K562 (cell line): Measurements from ENCODE around the gene OSBPL10.

Source experiments
- CBX5 ChIP-seq: IDR thresholded peaks from 2 replicates; pipeline ENCODE4 v1.6.1; 2014; ENCODE audit warnings: low read depth, borderline replicate concordance
- CTCF ChIP-seq, 3 experiments: IDR thresholded peaks in 2 of 3; conservative IDR thresholded peaks in 1 of 3; 2 replicates each; pipeline ENCODE4 v1.5.1; 2011 to 2012; ENCODE audit warnings: low read length in 3 of 3, mild to moderate bottlenecking in 3 of 3, control low read depth in 2 of 3, improper control_type of control experiment in 1 of 3, inconsistent platforms in 1 of 3, low read depth in 1 of 3, mixed read lengths in 1 of 3, moderate library complexity in 1 of 3; ENCODE audit not compliant: insufficient read depth in 2 of 3
- CXXC5 ChIP-seq: fragments of 250-450 bp; sonication (Bioruptor Pico); IDR thresholded peaks from 2 replicates; pipeline ENCODE4 v1.8.0; 2022; ENCODE audit warnings: inconsistent platforms, mild to moderate bottlenecking, moderate library complexity
- MAFK ChIP-seq: IDR thresholded peaks from 2 replicates; pipeline ENCODE4 v1.6.1; 2011; ENCODE audit warnings: low read length, improper control_type of control experiment
- MECOM ChIP-seq: fragments of 250-450 bp; sonication (Bioruptor Pico); IDR thresholded peaks from 2 replicates; pipeline ENCODE4 v1.8.0; 2022; ENCODE audit warnings: inconsistent platforms
- NCOA2 ChIP-seq, 2 experiments: fragments of 450-650 bp; IDR thresholded peaks; 2 replicates each; pipeline ENCODE4 v1.6.1; 2018; ENCODE audit warnings: mild to moderate bottlenecking in 2 of 2, moderate library complexity in 1 of 2; ENCODE audit not compliant: partially characterized antibody in 2 of 2
- POLR2A ChIP-seq: fragments of 450-650 bp; conservative IDR thresholded peaks from 2 replicates; pipeline ENCODE4 v1.6.1; 2016
- RBM25 ChIP-seq: fragments of 200-400 bp; formaldehyde crosslinking; IDR thresholded peaks from 2 replicates; pipeline ENCODE4 v1.6.1; 2018; ENCODE audit warnings: low read length, low read depth, moderate library complexity; ENCODE audit not compliant: severe bottlenecking
- TAF1 ChIP-seq: IDR thresholded peaks from 2 replicates; pipeline ENCODE4 v1.6.1; 2011; ENCODE audit warnings: mild to moderate bottlenecking, low read length, moderate library complexity; ENCODE audit not compliant: insufficient read depth, control insufficient read depth, severe bottlenecking; ENCODE audit errors: extremely low read depth
- TSHZ1 ChIP-seq: fragments of 250-450 bp; sonication (Bioruptor Pico); IDR thresholded peaks from 2 replicates; pipeline ENCODE4 v1.4.0; 2020; ENCODE audit warnings: mild to moderate bottlenecking, moderate library complexity

- TF ChIP-seq CTCF (IDR thresholded peaks at IDR 0.05 in 2 of 3, conservative IDR thresholded peaks at IDR 0.05 in 1 of 3; ENCODE audit: insufficient read depth in 2 of 3, low read depth in 1 of 3, low read length in 3 of 3) (no peak), POLR2A (no peak), MAFK (no peak), NCOA2 (IDR thresholded peaks at IDR 0.05; ENCODE audit: partially characterized antibody in 2 of 2) (no peak), MECOM (CRISPR knock-in tag) (no peak), TSHZ1 (no peak), CXXC5 (CRISPR knock-in tag) (no peak), TAF1 (no peak), CBX5 (no peak), RBM25 (no peak)
These were observed 159.9 kb downstream of the OSBPL10 start for GRCh38 chr3:31821118-31821517.
